ENCODE results near the gene ITPR2. TPM values are rescaled to one million over a fixed set of nuclear protein-coding genes. Genes with fewer than 3 reads are reported as not detected.

Gene ITPR2
- total and polyA plus RNA-seq, 4 donors, result 11.7 to 93.3 (median 35.4) TPM

- Histone ChIP-seq H3K4me3 (ENCODE audit: low read depth in 1 of 3, low read length in 3 of 3) (no peak overlapping the region), H3K27me3 (ENCODE audit: control insufficient read depth in 4 of 4, insufficient read depth in 4 of 4, low read length in 3 of 4) (no peaks in the 10 kb centered on the region), H3K36me3 (ENCODE audit: control insufficient read depth in 4 of 4, insufficient read depth in 3 of 4, low read depth in 1 of 4, low read length in 3 of 4) (peaks cover 0 to 15% (median 6%) of the 10 kb centered on the region in 4 donors), H3K9me3 (ENCODE audit: control insufficient read depth in 4 of 4, low read length in 3 of 4) (no peaks in the 10 kb centered on the region), H3K9ac (ENCODE audit: low read depth in 1 of 2, low read length in 2 of 2) (no peak overlapping the region), H3K27ac (ENCODE audit: low read depth in 1 of 2, low read length in 2 of 2) (no peak overlapping the region), H3K4me1 (ENCODE audit: control insufficient read depth in 4 of 4, insufficient read depth in 4 of 4, low read length in 3 of 4) (no peaks in the 10 kb centered on the region)
- 95% methylated on average over 2 of the region's 2 CpGs for WGBS
- DNase-seq (ENCODE audit: low spot score), result no peak
- TF ChIP-seq RAD21 (IDR thresholded peaks at IDR 0.05) (no peak), TAF1 (conservative IDR thresholded peaks at IDR 0.05) (no peak), SP1 (IDR thresholded peaks at IDR 0.05) (no peak), FOXA2 (IDR thresholded peaks at IDR 0.05) (no peak), HNF4A (conservative IDR thresholded peaks at IDR 0.05) (no peak), RXRA (IDR thresholded peaks at IDR 0.05) (no peak), FOXA1 (IDR thresholded peaks at IDR 0.05) (no peak), JUND (IDR thresholded peaks at IDR 0.05) (no peak)
Measured at GRCh38 chr12:26537126-26537525, 295.9 kb downstream of the ITPR2 start.

- Histone ChIP-seq H3K27ac (ENCODE audit: low read depth in 1 of 2, low read length in 2 of 2) (no peak overlapping the region), H3K9me3 (ENCODE audit: control insufficient read depth in 4 of 4, low read length in 3 of 4) (no peaks in the 10 kb centered on the region), H3K36me3 (ENCODE audit: control insufficient read depth in 4 of 4, insufficient read depth in 3 of 4, low read depth in 1 of 4, low read length in 3 of 4) (peaks cover 0 to 15% (median 6%) of the 10 kb centered on the region in 4 donors), H3K9ac (ENCODE audit: low read depth in 1 of 2, low read length in 2 of 2) (no peak overlapping the region), H3K27me3 (ENCODE audit: control insufficient read depth in 4 of 4, insufficient read depth in 4 of 4, low read length in 3 of 4) (no peaks in the 10 kb centered on the region), H3K4me3 (ENCODE audit: low read depth in 1 of 3, low read length in 3 of 3) (no peak overlapping the region), H3K4me1 (ENCODE audit: control insufficient read depth in 4 of 4, insufficient read depth in 4 of 4, low read length in 3 of 4) (no peaks in the 10 kb centered on the region)
- no peak for TF ChIP-seq ATF3 (IDR thresholded peaks at IDR 0.05)
- 97% methylated on average over 4 of the region's 4 CpGs for WGBS
- DNase-seq (ENCODE audit: low spot score), result no peak
Measured at GRCh38 chr12:26535826-26536225, 297.2 kb downstream of the ITPR2 start.

- H3K27ac ChIP-seq (ENCODE audit: low read depth in 1 of 2, low read length in 2 of 2), result no peak overlapping the region
- TF ChIP-seq HNF4G (IDR thresholded peaks at IDR 0.05) (no peak), TAF1 (conservative IDR thresholded peaks at IDR 0.05) (no peak), NR2F2 (IDR thresholded peaks at IDR 0.05) (no peak), ZBTB33 (IDR thresholded peaks at IDR 0.05) (no peak), FOXA1 (IDR thresholded peaks at IDR 0.05) (no peak), CTCF (IDR thresholded peaks at IDR 0.05; ENCODE audit: low read depth, low read length, missing input control) (no peak), RAD21 (IDR thresholded peaks at IDR 0.05) (no peak), RXRA (IDR thresholded peaks at IDR 0.05) (no peak), MAX (IDR thresholded peaks at IDR 0.05) (no peak), REST (IDR thresholded peaks at IDR 0.05) (no peak)
- H3K4me1 ChIP-seq (ENCODE audit: control insufficient read depth in 4 of 4, insufficient read depth in 4 of 4, low read length in 3 of 4), result no peaks in the 10 kb centered on the region
- 94% methylated on average over 3 of the region's 3 CpGs for WGBS
- no peak overlapping the region for H3K9ac ChIP-seq (ENCODE audit: low read depth in 1 of 2, low read length in 2 of 2)
- DNase-seq (ENCODE audit: low spot score), result no peak
- no peak overlapping the region for H3K4me3 ChIP-seq (ENCODE audit: low read depth in 1 of 3, low read length in 3 of 3)
- no peaks in the 10 kb centered on the region for H3K27me3 ChIP-seq (ENCODE audit: control insufficient read depth in 4 of 4, insufficient read depth in 4 of 4, low read length in 3 of 4)
- no peaks in the 10 kb centered on the region for H3K9me3 ChIP-seq (ENCODE audit: control insufficient read depth in 4 of 4, low read length in 3 of 4)
- peaks cover 0 to 14% (median 4%) of the 10 kb centered on the region in 4 donors for H3K36me3 ChIP-seq (ENCODE audit: control insufficient read depth in 4 of 4, insufficient read depth in 3 of 4, low read depth in 1 of 4, low read length in 3 of 4)
Measured at GRCh38 chr12:26534071-26534470, 298.9 kb downstream of the ITPR2 start.
